GM23338 (cell line): ENCODE results near the gene ANTXR2. TPM values are rescaled to one million over a fixed set of nuclear protein-coding genes. Genes with fewer than 3 reads are reported as not detected.

Experiments
- ATAC-seq: fragments of 200-7000 bp; cut with Tn5 transposase; 3 replicates; pipeline ENCODE4 v1.9.1; 2020
- DNase-seq: peaks from one replicate; pipeline ENCODE4 v3.0.0-alpha.2; 2015; ENCODE audit warnings: low spot score
- H2AFZ ChIP-seq: fragments of 200-600 bp; sonication (generic); 2 replicates; pipeline ENCODE4 v1.8.0; 2016; ENCODE audit warnings: antibody characterized with exemption, mild to moderate bottlenecking, moderate library complexity
- H3F3A ChIP-seq: fragments of 200-600 bp; sonication (generic); replicated peaks from 2 replicates; pipeline ENCODE4 v1.8.0; 2017; ENCODE audit warnings: antibody characterized with exemption, mixed run types, low read depth
- H3K27ac ChIP-seq: fragments of 200-600 bp; sonication (generic); 2 replicates; pipeline ENCODE4 v1.6.1; 2016; ENCODE audit warnings: low read depth
- H3K27me3 ChIP-seq: fragments of 200-600 bp; sonication (generic); 2 replicates; pipeline ENCODE4 v1.8.0; 2016; ENCODE audit warnings: mild to moderate bottlenecking, mixed run types, moderate library complexity; ENCODE audit not compliant: insufficient read depth
- H3K36me3 ChIP-seq: fragments of 200-600 bp; sonication (generic); 2 replicates; pipeline ENCODE4 v1.8.0; 2016; ENCODE audit warnings: mild to moderate bottlenecking; ENCODE audit not compliant: insufficient read depth
- H3K4me1 ChIP-seq: fragments of 200-600 bp; sonication (generic); 2 replicates; pipeline ENCODE4 v1.8.0; 2016; ENCODE audit warnings: mild to moderate bottlenecking, moderate library complexity; ENCODE audit not compliant: insufficient read depth
- H3K4me2 ChIP-seq: fragments of 200-600 bp; sonication (generic); 2 replicates; pipeline ENCODE4 v1.7.1; 2017; ENCODE audit warnings: mixed run types
- H3K4me3 ChIP-seq: fragments of 200-600 bp; sonication (generic); 2 replicates; pipeline ENCODE4 v1.6.1; 2016; ENCODE audit warnings: mixed run types
- H3K79me2 ChIP-seq: fragments of 200-600 bp; sonication (generic); replicated peaks from 2 replicates; pipeline ENCODE4 v1.8.0; 2017; ENCODE audit warnings: mild to moderate bottlenecking; ENCODE audit not compliant: insufficient read depth
- H3K9me2 ChIP-seq: fragments of 200-600 bp; sonication (generic); 2 replicates; pipeline ENCODE4 v1.8.0; 2017; ENCODE audit not compliant: insufficient read depth
- H4K20me1 ChIP-seq: fragments of 200-600 bp; sonication (generic); replicated peaks from 2 replicates; pipeline ENCODE4 v1.8.0; 2017; ENCODE audit warnings: mild to moderate bottlenecking; ENCODE audit not compliant: insufficient read depth
- H3K27ac Mint-ChIP-seq: 2 replicates; pipeline ENCODE4 v1.8.0; 2020; ENCODE audit warnings: inconsistent platforms, mild to moderate bottlenecking, moderate library complexity, mixed read lengths
- H3K27me3 Mint-ChIP-seq: 3 replicates; pipeline ENCODE4 v1.8.0; 2022; ENCODE audit warnings: low read depth, mild to moderate bottlenecking, moderate library complexity, mixed read lengths, inconsistent platforms; ENCODE audit not compliant: insufficient read depth, poor library complexity
- H3K36me3 Mint-ChIP-seq: 3 replicates; pipeline ENCODE4 v1.8.0; 2021; ENCODE audit warnings: low read depth, mild to moderate bottlenecking, inconsistent platforms, moderate library complexity, mixed read lengths
- H3K4me1 Mint-ChIP-seq: 3 replicates; pipeline ENCODE4 v1.8.0; 2020; ENCODE audit warnings: mild to moderate bottlenecking, inconsistent platforms, mixed read lengths
- H3K4me3 Mint-ChIP-seq: 3 replicates; pipeline ENCODE4 v1.8.0; 2021; ENCODE audit warnings: moderate library complexity, mild to moderate bottlenecking, inconsistent platforms, mixed read lengths
- H3K9me3 Mint-ChIP-seq: 3 replicates; pipeline ENCODE4 v1.8.0; 2020; ENCODE audit warnings: moderate library complexity, mild to moderate bottlenecking, inconsistent platforms, mixed read lengths
- CREB1 ChIP-seq: fragments of 250-450 bp; sonication (Bioruptor Pico); IDR thresholded peaks from 2 replicates; pipeline ENCODE4 v1.5.0; 2020; ENCODE audit warnings: low read depth, mild to moderate bottlenecking, moderate library complexity
- EZH2 ChIP-seq: fragments of 200-600 bp; sonication (generic); IDR thresholded peaks from one replicate; pipeline ENCODE4 v1.8.0; 2017; ENCODE audit warnings: antibody characterized with exemption, mild to moderate bottlenecking, low read depth; ENCODE audit not compliant: unreplicated experiment
- EZH2phosphoT487 ChIP-seq: fragments of 200-600 bp; sonication (generic); IDR thresholded peaks from one replicate; pipeline ENCODE4 v1.8.1; 2018; ENCODE audit warnings: antibody characterized with exemption; ENCODE audit not compliant: unreplicated experiment
- JUNB ChIP-seq: IDR thresholded peaks from one replicate; pipeline ENCODE4 v1.6.1; 2016; ENCODE audit warnings: antibody characterized with exemption; ENCODE audit not compliant: unreplicated experiment
- NANOG ChIP-seq: IDR thresholded peaks from 2 replicates; pipeline ENCODE4 v1.6.1; 2016; ENCODE audit warnings: antibody characterized with exemption, borderline replicate concordance
- ZNF114 ChIP-seq: fragments of 250-450 bp; sonication (Bioruptor Pico); IDR thresholded peaks from 2 replicates; pipeline ENCODE4 v1.5.0; 2020; ENCODE audit warnings: mild to moderate bottlenecking, moderate library complexity
- ZNF331 ChIP-seq: fragments of 250-450 bp; sonication (Bioruptor Pico); IDR thresholded peaks from 2 replicates; pipeline ENCODE4 v1.5.0; 2020; ENCODE audit warnings: low read depth, mild to moderate bottlenecking, moderate library complexity
- polyA plus RNA-seq: library from polyadenylated mRNA; unstranded; fragments of >200 nt; fragmentation: Nextera tagmentation; extraction: Ambion mirVana; gene quantifications from 2 replicates; pipeline ENCODE4 v1.2.1, GENCODE V29; 2016
- total RNA-seq: library from RNA; depleted of rRNA; stranded (reverse); fragments of >200 nt; shearing (Covaris generic); gene quantifications from 2 replicates; pipeline ENCODE4 v1.2.3, GENCODE V29; 2014
- TF ChIP-seq, protein P1 (sequence below): IDR thresholded peaks from 2 replicates; pipeline ENCODE4 v1.6.1; 2016; ENCODE audit warnings: antibody characterized with exemption
- TF ChIP-seq, protein P2 (sequence below): IDR thresholded peaks from one replicate; pipeline ENCODE4 v1.6.1; 2018; ENCODE audit warnings: antibody characterized with exemption; ENCODE audit not compliant: unreplicated experiment
- TF ChIP-seq, protein P3 (sequence below): fragments of 250-450 bp; sonication (Bioruptor Pico); IDR thresholded peaks from 2 replicates; pipeline ENCODE4 v1.5.0; 2020; ENCODE audit warnings: mild to moderate bottlenecking, moderate library complexity

The ANTXR2 gene
- total and polyA plus RNA-seq, 2 experiments from 2014 or later, result 2.0 to 5.3 TPM

DNA sequence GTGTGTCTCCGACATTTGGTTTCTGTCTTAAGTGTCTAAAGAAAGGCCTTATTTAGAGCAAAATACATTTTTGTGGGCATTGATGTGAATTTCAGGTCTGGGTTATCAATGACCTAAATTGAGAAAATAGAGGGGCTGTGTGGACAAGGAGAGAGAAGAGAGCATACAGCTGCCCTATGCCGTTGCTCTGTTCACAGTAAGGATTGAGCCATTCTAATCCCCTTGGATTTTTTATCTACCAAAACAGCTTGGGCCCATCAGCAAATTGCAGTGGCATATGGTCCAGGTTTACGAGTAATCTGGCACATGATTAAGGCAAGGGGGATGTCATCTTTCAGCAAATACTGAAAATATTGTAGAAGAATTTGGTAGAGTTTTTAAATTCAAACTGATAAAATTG, 210.2 kb downstream of the ANTXR2 start:
- H3K4me3 ChIP-seq, result no peak overlapping the region
- peaks cover 10% of the 10 kb centered on the region; the same call in 1 of the 2 replicates for H3K9me2 ChIP-seq
- Mint-ChIP-seq H3K36me3 (no peaks in the 10 kb centered on the region), H3K9me3 (no peaks in the 10 kb centered on the region), H3K4me1 (no peaks in the 10 kb centered on the region), H3K27me3 (no peaks in the 10 kb centered on the region), H3K27ac (no peak overlapping the region), H3K4me3 (no peak overlapping the region)
- H3K36me3 ChIP-seq, result no peaks in the 10 kb centered on the region
- no peaks in the 10 kb centered on the region for H4K20me1 ChIP-seq
- ATAC-seq, result no peak
- no peak overlapping the region for H2AFZ ChIP-seq
- H3K4me1 ChIP-seq, result no peaks in the 10 kb centered on the region
- H3F3A ChIP-seq, result no peaks in the 10 kb centered on the region
- H3K79me2 ChIP-seq, result no peaks in the 10 kb centered on the region
- no peak overlapping the region for H3K27ac ChIP-seq
- H3K4me2 ChIP-seq, result no peak overlapping the region
- no peaks in the 10 kb centered on the region for H3K27me3 ChIP-seq
- TF ChIP-seq EZH2 (no peak), CREB1 (CRISPR knock-in tag) (no peak), ZNF114 (CRISPR knock-in tag) (no peak), EZH2phosphoT487 (no peak), NANOG (no peak)
- TF ChIP-seq, protein P1, sequence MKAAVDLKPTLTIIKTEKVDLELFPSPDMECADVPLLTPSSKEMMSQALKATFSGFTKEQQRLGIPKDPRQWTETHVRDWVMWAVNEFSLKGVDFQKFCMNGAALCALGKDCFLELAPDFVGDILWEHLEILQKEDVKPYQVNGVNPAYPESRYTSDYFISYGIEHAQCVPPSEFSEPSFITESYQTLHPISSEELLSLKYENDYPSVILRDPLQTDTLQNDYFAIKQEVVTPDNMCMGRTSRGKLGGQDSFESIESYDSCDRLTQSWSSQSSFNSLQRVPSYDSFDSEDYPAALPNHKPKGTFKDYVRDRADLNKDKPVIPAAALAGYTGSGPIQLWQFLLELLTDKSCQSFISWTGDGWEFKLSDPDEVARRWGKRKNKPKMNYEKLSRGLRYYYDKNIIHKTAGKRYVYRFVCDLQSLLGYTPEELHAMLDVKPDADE, result no peak
- TF ChIP-seq, protein P2, sequence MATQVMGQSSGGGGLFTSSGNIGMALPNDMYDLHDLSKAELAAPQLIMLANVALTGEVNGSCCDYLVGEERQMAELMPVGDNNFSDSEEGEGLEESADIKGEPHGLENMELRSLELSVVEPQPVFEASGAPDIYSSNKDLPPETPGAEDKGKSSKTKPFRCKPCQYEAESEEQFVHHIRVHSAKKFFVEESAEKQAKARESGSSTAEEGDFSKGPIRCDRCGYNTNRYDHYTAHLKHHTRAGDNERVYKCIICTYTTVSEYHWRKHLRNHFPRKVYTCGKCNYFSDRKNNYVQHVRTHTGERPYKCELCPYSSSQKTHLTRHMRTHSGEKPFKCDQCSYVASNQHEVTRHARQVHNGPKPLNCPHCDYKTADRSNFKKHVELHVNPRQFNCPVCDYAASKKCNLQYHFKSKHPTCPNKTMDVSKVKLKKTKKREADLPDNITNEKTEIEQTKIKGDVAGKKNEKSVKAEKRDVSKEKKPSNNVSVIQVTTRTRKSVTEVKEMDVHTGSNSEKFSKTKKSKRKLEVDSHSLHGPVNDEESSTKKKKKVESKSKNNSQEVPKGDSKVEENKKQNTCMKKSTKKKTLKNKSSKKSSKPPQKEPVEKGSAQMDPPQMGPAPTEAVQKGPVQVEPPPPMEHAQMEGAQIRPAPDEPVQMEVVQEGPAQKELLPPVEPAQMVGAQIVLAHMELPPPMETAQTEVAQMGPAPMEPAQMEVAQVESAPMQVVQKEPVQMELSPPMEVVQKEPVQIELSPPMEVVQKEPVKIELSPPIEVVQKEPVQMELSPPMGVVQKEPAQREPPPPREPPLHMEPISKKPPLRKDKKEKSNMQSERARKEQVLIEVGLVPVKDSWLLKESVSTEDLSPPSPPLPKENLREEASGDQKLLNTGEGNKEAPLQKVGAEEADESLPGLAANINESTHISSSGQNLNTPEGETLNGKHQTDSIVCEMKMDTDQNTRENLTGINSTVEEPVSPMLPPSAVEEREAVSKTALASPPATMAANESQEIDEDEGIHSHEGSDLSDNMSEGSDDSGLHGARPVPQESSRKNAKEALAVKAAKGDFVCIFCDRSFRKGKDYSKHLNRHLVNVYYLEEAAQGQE, result no peak
- no peak for DNase-seq

DNA sequence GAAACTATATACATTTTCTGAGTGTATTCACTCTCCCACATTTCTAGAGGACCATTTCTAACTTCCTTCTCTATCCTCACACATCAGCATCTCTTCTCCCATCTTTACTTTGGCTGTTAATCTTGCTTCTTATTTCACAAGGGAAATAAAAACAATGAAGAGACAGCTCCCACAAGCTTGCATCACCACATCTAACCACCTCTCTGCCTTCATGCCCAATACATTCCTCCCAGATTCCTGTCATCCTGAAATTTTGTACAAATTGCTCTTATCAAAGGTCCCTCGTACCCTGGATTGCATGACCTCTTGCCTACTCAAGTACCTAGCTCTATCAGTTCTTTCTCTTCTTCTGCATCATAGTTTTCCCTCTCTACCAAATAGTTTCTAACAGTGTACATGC, 215.2 kb downstream of the ANTXR2 start:
- no peaks in the 10 kb centered on the region for H4K20me1 ChIP-seq
- H3K4me3 ChIP-seq, result no peak overlapping the region
- no peak overlapping the region for H2AFZ ChIP-seq
- no peak overlapping the region for H3K27ac ChIP-seq
- no peaks in the 10 kb centered on the region for H3K36me3 ChIP-seq
- no peak overlapping the region for H3K4me3 Mint-ChIP-seq
- H3K27me3 Mint-ChIP-seq, result no peaks in the 10 kb centered on the region
- H3K27ac Mint-ChIP-seq, result no peak overlapping the region
- H3K4me2 ChIP-seq, result no peak overlapping the region
- ATAC-seq, result no peak
- peaks cover under 1% of the 10 kb centered on the region for H3K4me1 Mint-ChIP-seq
- H3K36me3 Mint-ChIP-seq, result no peaks in the 10 kb centered on the region
- H3K27me3 ChIP-seq, result no peaks in the 10 kb centered on the region
- H3F3A ChIP-seq, result no peaks in the 10 kb centered on the region
- H3K9me3 Mint-ChIP-seq, result no peaks in the 10 kb centered on the region
- peaks cover 7% of the 10 kb centered on the region; the same call in 1 of the 2 replicates for H3K4me1 ChIP-seq
- no peak for DNase-seq
- no peaks in the 10 kb centered on the region for H3K79me2 ChIP-seq
- H3K9me2 ChIP-seq, result peaks cover 10% of the 10 kb centered on the region; the same call in 1 of the 2 replicates
- TF ChIP-seq, protein P3, sequence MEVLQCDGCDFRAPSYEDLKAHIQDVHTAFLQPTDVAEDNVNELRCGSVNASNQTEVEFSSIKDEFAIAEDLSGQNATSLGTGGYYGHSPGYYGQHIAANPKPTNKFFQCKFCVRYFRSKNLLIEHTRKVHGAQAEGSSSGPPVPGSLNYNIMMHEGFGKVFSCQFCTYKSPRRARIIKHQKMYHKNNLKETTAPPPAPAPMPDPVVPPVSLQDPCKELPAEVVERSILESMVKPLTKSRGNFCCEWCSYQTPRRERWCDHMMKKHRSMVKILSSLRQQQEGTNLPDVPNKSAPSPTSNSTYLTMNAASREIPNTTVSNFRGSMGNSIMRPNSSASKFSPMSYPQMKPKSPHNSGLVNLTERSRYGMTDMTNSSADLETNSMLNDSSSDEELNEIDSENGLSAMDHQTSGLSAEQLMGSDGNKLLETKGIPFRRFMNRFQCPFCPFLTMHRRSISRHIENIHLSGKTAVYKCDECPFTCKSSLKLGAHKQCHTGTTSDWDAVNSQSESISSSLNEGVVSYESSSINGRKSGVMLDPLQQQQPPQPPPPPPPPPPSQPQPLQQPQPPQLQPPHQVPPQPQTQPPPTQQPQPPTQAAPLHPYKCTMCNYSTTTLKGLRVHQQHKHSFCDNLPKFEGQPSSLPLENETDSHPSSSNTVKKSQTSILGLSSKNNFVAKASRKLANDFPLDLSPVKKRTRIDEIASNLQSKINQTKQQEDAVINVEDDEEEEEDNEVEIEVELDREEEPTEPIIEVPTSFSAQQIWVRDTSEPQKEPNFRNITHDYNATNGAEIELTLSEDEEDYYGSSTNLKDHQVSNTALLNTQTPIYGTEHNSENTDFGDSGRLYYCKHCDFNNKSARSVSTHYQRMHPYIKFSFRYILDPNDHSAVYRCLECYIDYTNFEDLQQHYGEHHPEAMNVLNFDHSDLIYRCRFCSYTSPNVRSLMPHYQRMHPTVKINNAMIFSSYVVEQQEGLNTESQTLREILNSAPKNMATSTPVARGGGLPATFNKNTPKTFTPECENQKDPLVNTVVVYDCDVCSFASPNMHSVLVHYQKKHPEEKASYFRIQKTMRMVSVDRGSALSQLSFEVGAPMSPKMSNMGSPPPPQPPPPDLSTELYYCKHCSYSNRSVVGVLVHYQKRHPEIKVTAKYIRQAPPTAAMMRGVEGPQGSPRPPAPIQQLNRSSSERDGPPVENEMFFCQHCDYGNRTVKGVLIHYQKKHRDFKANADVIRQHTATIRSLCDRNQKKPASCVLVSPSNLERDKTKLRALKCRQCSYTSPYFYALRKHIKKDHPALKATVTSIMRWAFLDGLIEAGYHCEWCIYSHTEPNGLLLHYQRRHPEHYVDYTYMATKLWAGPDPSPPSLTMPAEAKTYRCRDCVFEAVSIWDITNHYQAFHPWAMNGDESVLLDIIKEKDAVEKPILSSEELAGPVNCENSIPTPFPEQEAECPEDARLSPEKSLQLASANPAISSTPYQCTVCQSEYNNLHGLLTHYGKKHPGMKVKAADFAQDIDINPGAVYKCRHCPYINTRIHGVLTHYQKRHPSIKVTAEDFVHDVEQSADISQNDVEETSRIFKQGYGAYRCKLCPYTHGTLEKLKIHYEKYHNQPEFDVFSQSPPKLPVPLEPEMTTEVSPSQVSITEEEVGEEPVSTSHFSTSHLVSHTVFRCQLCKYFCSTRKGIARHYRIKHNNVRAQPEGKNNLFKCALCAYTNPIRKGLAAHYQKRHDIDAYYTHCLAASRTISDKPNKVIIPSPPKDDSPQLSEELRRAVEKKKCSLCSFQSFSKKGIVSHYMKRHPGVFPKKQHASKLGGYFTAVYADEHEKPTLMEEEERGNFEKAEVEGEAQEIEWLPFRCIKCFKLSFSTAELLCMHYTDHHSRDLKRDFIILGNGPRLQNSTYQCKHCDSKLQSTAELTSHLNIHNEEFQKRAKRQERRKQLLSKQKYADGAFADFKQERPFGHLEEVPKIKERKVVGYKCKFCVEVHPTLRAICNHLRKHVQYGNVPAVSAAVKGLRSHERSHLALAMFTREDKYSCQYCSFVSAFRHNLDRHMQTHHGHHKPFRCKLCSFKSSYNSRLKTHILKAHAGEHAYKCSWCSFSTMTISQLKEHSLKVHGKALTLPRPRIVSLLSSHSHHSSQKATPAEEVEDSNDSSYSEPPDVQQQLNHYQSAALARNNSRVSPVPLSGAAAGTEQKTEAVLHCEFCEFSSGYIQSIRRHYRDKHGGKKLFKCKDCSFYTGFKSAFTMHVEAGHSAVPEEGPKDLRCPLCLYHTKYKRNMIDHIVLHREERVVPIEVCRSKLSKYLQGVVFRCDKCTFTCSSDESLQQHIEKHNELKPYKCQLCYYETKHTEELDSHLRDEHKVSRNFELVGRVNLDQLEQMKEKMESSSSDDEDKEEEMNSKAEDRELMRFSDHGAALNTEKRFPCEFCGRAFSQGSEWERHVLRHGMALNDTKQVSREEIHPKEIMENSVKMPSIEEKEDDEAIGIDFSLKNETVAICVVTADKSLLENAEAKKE (CRISPR knock-in tag), result no peak
- TF ChIP-seq JUNB (no peak), ZNF114 (CRISPR knock-in tag) (no peak), ZNF331 (CRISPR knock-in tag) (no peak), CREB1 (CRISPR knock-in tag) (no peak)
